ENCODE data around the gene PPL.

The PPL gene

DNA sequence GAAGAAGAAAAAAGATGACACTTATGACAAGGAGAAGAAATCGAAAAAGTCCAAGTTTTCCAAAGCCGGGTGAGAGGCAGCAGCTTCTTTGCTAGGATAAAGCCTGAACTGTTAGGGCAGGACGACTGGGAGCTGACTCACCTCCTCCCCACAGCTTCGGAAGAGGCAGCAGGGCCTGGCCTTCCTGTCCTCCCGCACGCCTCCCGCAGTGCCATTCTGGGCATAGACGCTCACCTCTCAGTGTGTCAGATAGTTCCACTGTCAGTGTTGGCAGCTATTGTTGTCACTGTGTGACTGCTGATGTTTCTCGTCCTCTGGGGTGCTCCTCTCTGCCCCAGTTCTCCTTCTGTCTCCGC lies 77.1 kb downstream of the PPL start:
- no peak for DNase-seq (ENCODE audit: low read depth, low spot score)
- Histone ChIP-seq H3K27me3 (ENCODE audit: insufficient read depth, insufficient read length) (no peaks in the 10 kb centered on the region), H3K4me1 (ENCODE audit: insufficient read depth, insufficient read length) (peaks cover 3% of the 10 kb centered on the region), H3K4me3 (ENCODE audit: insufficient read length, low read depth) (no peak overlapping the region), H3K9me3 (ENCODE audit: insufficient read depth, low read length) (no peaks in the 10 kb centered on the region), H3K36me3 (ENCODE audit: insufficient read depth, insufficient read length, low read length) (peaks cover 96% of the 10 kb centered on the region), H3K9ac (ENCODE audit: insufficient read length, low read depth) (no peak overlapping the region)
- no peak for TF ChIP-seq SUZ12 (IDR thresholded peaks at IDR 0.05; ENCODE audit: extremely low read depth, insufficient read depth, insufficient read length)
- no peak for TF ChIP-seq ZNF274 (IDR thresholded peaks at IDR 0.05; ENCODE audit: low read depth, low read length)
- no peak for TF ChIP-seq YY1 (IDR thresholded peaks at IDR 0.05; ENCODE audit: insufficient read depth, insufficient read length)

DNA sequence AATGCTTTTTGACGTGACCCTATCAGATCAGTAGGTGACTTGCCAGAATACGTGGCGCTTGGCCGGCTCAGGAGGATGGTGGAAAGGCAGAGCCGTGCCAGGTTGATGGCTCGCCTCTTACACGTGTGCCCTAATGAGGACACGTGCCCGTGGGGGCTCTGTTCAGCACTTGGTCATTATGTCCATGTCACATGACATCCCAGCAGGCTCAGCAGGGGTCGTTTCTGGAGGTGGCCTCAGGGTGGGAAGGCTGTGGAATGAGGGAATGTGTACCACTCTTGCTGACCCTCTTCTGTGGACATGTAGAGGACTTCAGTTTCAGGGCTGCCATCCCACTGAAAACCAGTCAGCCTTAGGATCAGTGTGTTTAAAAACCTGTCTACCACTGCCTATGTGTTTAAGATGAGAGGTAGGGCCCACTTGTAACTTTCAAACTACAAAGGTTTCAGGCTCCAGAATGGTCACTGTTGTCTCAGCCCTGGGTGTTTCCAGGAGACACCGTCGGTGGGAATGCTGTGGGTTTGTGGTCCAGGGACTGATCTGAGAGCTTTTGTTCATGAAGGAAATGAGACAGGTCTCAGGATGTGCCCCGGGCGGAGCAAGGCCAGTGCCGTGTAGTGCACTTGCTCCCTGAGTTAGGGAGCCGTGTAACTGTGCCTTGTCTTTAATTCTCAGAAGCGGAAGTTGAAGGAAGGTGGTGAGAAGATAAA lies 77.6 kb downstream of the PPL start:
- peaks cover 96% of the 10 kb centered on the region for H3K36me3 ChIP-seq (ENCODE audit: insufficient read depth, insufficient read length, low read length)
- no peak overlapping the region for H3K9ac ChIP-seq (ENCODE audit: insufficient read length, low read depth)
- TF ChIP-seq SUZ12 (IDR thresholded peaks at IDR 0.05; ENCODE audit: extremely low read depth, insufficient read depth, insufficient read length) = no peak
- TF ChIP-seq ZNF274 (IDR thresholded peaks at IDR 0.05; ENCODE audit: low read depth, low read length) = no peak
- no peaks in the 10 kb centered on the region for H3K9me3 ChIP-seq (ENCODE audit: insufficient read depth, low read length)
- H3K27me3 ChIP-seq (ENCODE audit: insufficient read depth, insufficient read length) = no peaks in the 10 kb centered on the region
- H3K4me1 ChIP-seq (ENCODE audit: insufficient read depth, insufficient read length) = peaks cover 3% of the 10 kb centered on the region
- no peak overlapping the region for H3K4me3 ChIP-seq (ENCODE audit: insufficient read length, low read depth)
- DNase-seq (ENCODE audit: low read depth, low spot score) = no peak

DNA sequence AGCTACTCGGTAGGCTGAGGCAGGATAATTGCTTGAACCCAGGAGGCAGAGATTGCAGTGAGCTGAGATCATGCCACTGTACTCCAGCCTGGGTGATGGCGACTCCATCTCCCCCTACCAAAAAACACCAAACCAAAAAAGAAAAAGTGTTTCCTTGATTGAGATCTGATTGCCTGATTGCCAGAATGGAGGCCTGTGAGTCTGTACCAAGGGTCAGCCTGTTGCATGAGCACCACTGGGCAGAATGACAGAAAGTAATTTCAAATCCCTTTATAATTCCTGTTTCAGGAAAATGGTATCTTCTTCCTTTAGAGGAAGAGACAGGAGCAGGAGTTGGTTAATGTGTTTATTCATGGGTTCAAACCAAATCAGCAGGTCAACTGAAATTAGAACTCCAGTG lies 81.1 kb downstream of the PPL start:
- Histone ChIP-seq H3K27me3 (ENCODE audit: insufficient read depth, insufficient read length) (no peaks in the 10 kb centered on the region), H3K4me1 (ENCODE audit: insufficient read depth, insufficient read length) (peaks cover 5% of the 10 kb centered on the region), H3K36me3 (ENCODE audit: insufficient read depth, insufficient read length, low read length) (peaks cover 80% of the 10 kb centered on the region), H3K9ac (ENCODE audit: insufficient read length, low read depth) (no peak overlapping the region), H3K4me3 (ENCODE audit: insufficient read length, low read depth) (no peak overlapping the region), H3K9me3 (ENCODE audit: insufficient read depth, low read length) (no peaks in the 10 kb centered on the region)
- TF ChIP-seq YY1 (IDR thresholded peaks at IDR 0.05; ENCODE audit: insufficient read depth, insufficient read length) (no peak), ZNF274 (IDR thresholded peaks at IDR 0.05; ENCODE audit: low read depth, low read length) (no peak), SUZ12 (IDR thresholded peaks at IDR 0.05; ENCODE audit: extremely low read depth, insufficient read depth, insufficient read length) (no peak)
- no peak for DNase-seq (ENCODE audit: low read depth, low spot score)

DNA sequence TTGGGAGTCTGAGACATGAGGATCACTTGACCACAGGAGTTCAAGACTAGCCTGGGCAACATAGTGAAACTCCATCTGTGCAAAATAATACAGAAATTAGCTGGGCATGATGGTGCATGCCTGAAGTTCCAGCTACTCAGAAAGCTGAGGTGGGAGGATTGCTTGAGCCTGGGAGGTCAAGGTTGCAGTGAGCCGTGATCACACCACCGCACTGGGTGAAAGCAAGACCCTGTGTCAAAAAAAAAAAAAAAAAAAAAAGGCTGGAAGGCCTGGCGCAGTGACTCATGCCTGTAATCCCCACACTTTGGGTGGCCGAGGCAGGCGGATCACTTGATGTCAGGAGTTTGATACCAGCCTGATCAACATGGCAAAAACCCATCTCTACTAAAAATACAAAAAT lies 81.6 kb downstream of the PPL start:
- H3K4me3 ChIP-seq (ENCODE audit: insufficient read length, low read depth) = no peak overlapping the region
- no peaks in the 10 kb centered on the region for H3K9me3 ChIP-seq (ENCODE audit: insufficient read depth, low read length)
- no peak overlapping the region for H3K9ac ChIP-seq (ENCODE audit: insufficient read length, low read depth)
- H3K27me3 ChIP-seq (ENCODE audit: insufficient read depth, insufficient read length) = no peaks in the 10 kb centered on the region
- peaks cover 76% of the 10 kb centered on the region for H3K36me3 ChIP-seq (ENCODE audit: insufficient read depth, insufficient read length, low read length)
- peaks cover 5% of the 10 kb centered on the region for H3K4me1 ChIP-seq (ENCODE audit: insufficient read depth, insufficient read length)
- DNase-seq (ENCODE audit: low read depth, low spot score) = no peak
- TF ChIP-seq ZNF274 (IDR thresholded peaks at IDR 0.05; ENCODE audit: low read depth, low read length) = no peak
- TF ChIP-seq SUZ12 (IDR thresholded peaks at IDR 0.05; ENCODE audit: extremely low read depth, insufficient read depth, insufficient read length) = no peak
- no peak for TF ChIP-seq YY1 (IDR thresholded peaks at IDR 0.05; ENCODE audit: insufficient read depth, insufficient read length)

DNA sequence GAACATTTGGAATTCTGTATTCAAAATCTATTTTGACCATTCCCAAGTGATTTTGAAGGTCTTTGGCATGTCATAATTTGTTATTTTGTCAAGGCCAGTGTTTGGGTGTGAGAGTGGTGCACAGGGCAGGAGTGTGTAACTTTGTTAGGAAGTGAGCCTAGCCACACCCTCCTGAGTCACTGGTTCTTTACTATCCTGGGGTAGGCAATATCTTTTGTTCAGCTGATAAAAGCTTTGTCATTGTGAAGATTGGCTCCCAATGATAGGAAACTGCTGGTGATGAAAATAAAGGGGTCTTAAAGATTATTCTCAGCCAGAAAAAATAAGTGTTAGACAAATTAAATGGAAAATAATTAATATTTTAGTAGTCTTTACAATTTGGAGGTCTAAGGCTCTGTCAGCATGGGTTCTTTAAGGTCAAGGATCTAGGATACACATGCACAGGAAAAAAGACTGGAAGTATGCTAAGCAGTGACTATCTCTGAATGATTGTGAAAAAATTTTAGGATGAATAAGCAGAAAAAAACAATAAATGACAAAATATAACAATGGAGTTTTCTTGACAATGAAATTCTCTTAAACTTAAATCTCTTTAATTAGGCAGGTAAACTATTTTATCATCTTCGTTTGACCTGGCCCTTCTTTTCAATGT lies 84.6 kb downstream of the PPL start:
- TF ChIP-seq YY1 (IDR thresholded peaks at IDR 0.05; ENCODE audit: insufficient read depth, insufficient read length) (no peak), ZNF274 (IDR thresholded peaks at IDR 0.05; ENCODE audit: low read depth, low read length) (no peak), SUZ12 (IDR thresholded peaks at IDR 0.05; ENCODE audit: extremely low read depth, insufficient read depth, insufficient read length) (no peak)
- H3K36me3 ChIP-seq (ENCODE audit: insufficient read depth, insufficient read length, low read length) = peaks cover 55% of the 10 kb centered on the region
- DNase-seq (ENCODE audit: low read depth, low spot score) = no peak

DNA sequence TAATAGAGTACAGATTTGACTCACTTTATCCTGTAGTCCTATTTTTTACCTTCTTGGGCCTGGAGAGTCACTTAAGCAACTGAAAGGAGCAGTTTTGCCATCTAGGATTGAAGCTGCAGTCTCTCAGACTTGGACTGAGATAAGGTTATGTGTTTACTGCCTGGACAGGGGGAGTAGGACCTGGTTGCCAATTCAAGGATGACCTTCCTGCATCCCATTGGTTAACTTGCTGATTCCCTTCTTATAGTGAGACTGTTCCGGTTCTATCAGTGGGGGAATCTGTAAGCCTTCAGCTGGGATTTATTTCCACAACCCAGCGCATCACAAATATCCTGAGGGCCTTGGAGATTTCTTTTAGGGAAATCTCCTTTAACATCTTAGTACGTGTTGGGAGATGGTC lies 86.7 kb downstream of the PPL start:
- Histone ChIP-seq H3K9ac (ENCODE audit: insufficient read length, low read depth) (no peak overlapping the region), H3K27me3 (ENCODE audit: insufficient read depth, insufficient read length) (no peaks in the 10 kb centered on the region), H3K9me3 (ENCODE audit: insufficient read depth, low read length) (no peaks in the 10 kb centered on the region), H3K36me3 (ENCODE audit: insufficient read depth, insufficient read length, low read length) (peaks cover 45% of the 10 kb centered on the region), H3K4me1 (ENCODE audit: insufficient read depth, insufficient read length) (peaks cover 2% of the 10 kb centered on the region), H3K4me3 (ENCODE audit: insufficient read length, low read depth) (no peak overlapping the region)
- TF ChIP-seq ZNF274 (IDR thresholded peaks at IDR 0.05; ENCODE audit: low read depth, low read length) = no peak
- no peak for TF ChIP-seq SUZ12 (IDR thresholded peaks at IDR 0.05; ENCODE audit: extremely low read depth, insufficient read depth, insufficient read length)
- no peak for TF ChIP-seq YY1 (IDR thresholded peaks at IDR 0.05; ENCODE audit: insufficient read depth, insufficient read length)
- no peak for DNase-seq (ENCODE audit: low read depth, low spot score)

More for the DNA sequence above, 84.6 kb downstream of the PPL start:
- no peaks in the 10 kb centered on the region for H3K9me3 ChIP-seq (ENCODE audit: insufficient read depth, low read length)
- no peak overlapping the region for H3K9ac ChIP-seq (ENCODE audit: insufficient read length, low read depth)
- H3K4me3 ChIP-seq (ENCODE audit: insufficient read length, low read depth) = no peak overlapping the region
- H3K27me3 ChIP-seq (ENCODE audit: insufficient read depth, insufficient read length) = no peaks in the 10 kb centered on the region
- peaks cover 2% of the 10 kb centered on the region for H3K4me1 ChIP-seq (ENCODE audit: insufficient read depth, insufficient read length)

DNA sequence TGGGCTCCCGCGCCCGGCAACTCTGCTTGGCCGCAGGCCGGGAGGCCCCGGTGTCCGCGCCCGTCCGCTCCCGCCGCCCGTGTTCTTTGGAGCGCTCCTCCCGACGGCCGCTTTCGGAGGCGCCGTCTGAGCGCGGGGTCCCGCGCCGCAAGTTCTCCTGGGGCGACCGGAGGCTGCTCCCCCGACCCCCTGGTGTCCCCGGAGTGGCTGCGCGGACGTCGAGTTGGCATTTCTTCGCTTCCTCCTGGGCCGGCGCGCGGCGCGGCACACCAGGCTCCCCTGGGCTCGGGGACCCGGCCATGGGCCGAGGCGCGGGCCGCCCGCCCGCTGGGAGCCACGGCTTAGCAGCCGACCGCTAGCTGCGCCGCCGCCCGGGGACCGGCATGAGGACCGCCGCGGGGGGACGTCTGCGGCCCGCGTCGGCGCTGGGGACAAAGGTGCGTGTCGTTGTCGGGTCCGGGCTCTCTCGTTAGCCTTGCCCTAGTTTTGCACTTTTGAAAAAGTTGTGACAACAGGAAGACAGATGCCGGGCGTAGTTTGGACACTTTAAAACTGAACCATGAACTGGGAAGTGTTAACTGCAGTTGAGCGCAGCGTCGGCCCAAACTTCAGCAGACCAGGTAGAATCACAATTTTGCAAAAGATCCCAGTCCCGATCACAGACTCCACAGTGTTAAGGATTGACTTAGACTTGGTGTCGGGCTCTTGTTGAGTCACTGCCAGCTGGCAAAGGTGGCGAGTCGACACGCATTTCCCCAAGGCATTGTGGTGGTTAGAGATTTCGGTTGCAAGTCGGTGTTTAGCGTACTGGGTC lies 89.0 kb downstream of the PPL start:
- H3K4me3 ChIP-seq (ENCODE audit: insufficient read length, low read depth) = peak overlapping the region; percentile 90
- DNase-seq (ENCODE audit: low read depth, low spot score) = no peak
- H3K27me3 ChIP-seq (ENCODE audit: insufficient read depth, insufficient read length) = no peaks in the 10 kb centered on the region
- peak overlapping the region; percentile 96 for H3K9ac ChIP-seq (ENCODE audit: insufficient read length, low read depth)
- TF ChIP-seq SUZ12 (IDR thresholded peaks at IDR 0.05; ENCODE audit: extremely low read depth, insufficient read depth, insufficient read length) (no peak), YY1 (IDR thresholded peaks at IDR 0.05; ENCODE audit: insufficient read depth, insufficient read length) (no peak), ZNF274 (IDR thresholded peaks at IDR 0.05; ENCODE audit: low read depth, low read length) (no peak)
- H3K9me3 ChIP-seq (ENCODE audit: insufficient read depth, low read length) = no peaks in the 10 kb centered on the region
- peaks cover 44% of the 10 kb centered on the region for H3K36me3 ChIP-seq (ENCODE audit: insufficient read depth, insufficient read length, low read length)
- H3K4me1 ChIP-seq (ENCODE audit: insufficient read depth, insufficient read length) = peaks cover 2% of the 10 kb centered on the region
